HepG2 (cell line): ENCODE results near the gene HMCN1. TPM values are rescaled to one million over a fixed set of nuclear protein-coding genes. Genes with fewer than 3 reads are reported as not detected.

ENCODE experiments used
- ATAC-seq: fragments of 200-7000 bp; cut with Tn5 transposase; 3 replicates; pipeline ENCODE4 v1.9.1; 2020; ENCODE audit warnings: mild to moderate bottlenecking, moderate library complexity
- BruUV-seq: library from RNA; stranded (reverse); fragments of 400-500 nt; replicated peaks from 2 replicates; lab custom pipeline; 2021; lab: Mats Ljungman, UMichigan
- CTCF ChIA-PET: fragments of 300-600 bp; formaldehyde crosslinking; extraction: SDS; loops from one replicate; lab custom pipeline; 2021; ENCODE audit warnings: low total read pairs, inconsistent platforms, low intra/inter-chr PET ratio; lab: Yijun Ruan, JAX
- POLR2A ChIA-PET: fragments of 350-600 bp; sonication (Branson Sonifier 250); formaldehyde crosslinking; loops from one replicate; lab custom pipeline; 2020; ENCODE audit warnings: antibody characterized with exemption, inconsistent platforms; lab: Yijun Ruan, JAX
- DNase-seq: peaks from one replicate; pipeline ENCODE4 v3.0.0-alpha.2; 2015; ENCODE audit warnings: low spot score
- FAIRE-seq: peaks from 3 replicates; lab custom pipeline; 2011; peaks lifted over from hg19 to GRCh38; lab: Jason Lieb, UNC
- H2AFZ ChIP-seq: one replicate; pipeline ENCODE4 v1.6.1; 2011; ENCODE audit warnings: low read length, inconsistent platforms
- H3K27ac ChIP-seq: fragments of 300-600 bp; 3 replicates; pipeline ENCODE4 v1.8.0; 2011; ENCODE audit warnings: mixed run types, mild to moderate bottlenecking, mixed read lengths, low read length, inconsistent platforms; ENCODE audit not compliant: insufficient read depth; ENCODE audit errors: extremely low read length
- H3K27me3 ChIP-seq, 2 experiments: fragments of 200-600 bp in 1 of 2; 2 replicates in 1 of 2; 3 replicates in 1 of 2; pipeline versions ENCODE4 v1.6.0 to v1.8.0; 2011; ENCODE audit warnings: low read length in 2 of 2, mild to moderate bottlenecking in 2 of 2, moderate library complexity in 2 of 2, inconsistent platforms in 1 of 2; ENCODE audit not compliant: insufficient read depth in 2 of 2, control insufficient read depth in 1 of 2
- H3K36me3 ChIP-seq, 2 experiments: fragments of 200-600 bp in 1 of 2; replicated peaks in 1 of 2; 2 replicates in 1 of 2; 3 replicates in 1 of 2; pipeline versions ENCODE4 v1.5.1 to v1.8.0; 2011; ENCODE audit warnings: low read length in 2 of 2, inconsistent platforms in 1 of 2; ENCODE audit not compliant: insufficient read depth in 2 of 2, control insufficient read depth in 1 of 2
- H3K4me1 ChIP-seq: 2 replicates; pipeline ENCODE4 v1.5.1; 2012; ENCODE audit warnings: low read length, inconsistent platforms; ENCODE audit not compliant: insufficient read depth
- H3K4me2 ChIP-seq: 2 replicates; pipeline ENCODE4 v1.6.0; 2011; ENCODE audit warnings: low read depth, low read length, inconsistent platforms
- H3K4me3 ChIP-seq, 3 experiments: fragments of 200-600 bp in 1 of 3; sonication (generic), shearing (Covaris generic) in 1 of 3; replicated peaks in 1 of 3; 2 replicates each; pipeline ENCODE4 v1.5.1; 2011 to 2016; ENCODE audit warnings: low read length in 3 of 3, inconsistent platforms in 2 of 3, low read depth in 2 of 3, mild to moderate bottlenecking in 2 of 3, control low read depth in 1 of 3, mixed read lengths in 1 of 3; ENCODE audit not compliant: insufficient read depth in 1 of 3
- H3K79me2 ChIP-seq: one replicate; pipeline ENCODE4 v1.6.1; 2011; ENCODE audit warnings: low read length, inconsistent platforms; ENCODE audit not compliant: insufficient read depth
- H3K9ac ChIP-seq: 2 replicates; pipeline ENCODE4 v1.6.0; 2011; ENCODE audit warnings: mild to moderate bottlenecking, low read depth, low read length, inconsistent platforms; ENCODE audit not compliant: insufficient read depth
- H3K9me3 ChIP-seq: 2 replicates; pipeline ENCODE4 v1.5.1; 2012; ENCODE audit warnings: mild to moderate bottlenecking, low read length
- H4K20me1 ChIP-seq: 2 replicates; pipeline ENCODE4 v1.6.0; 2011; ENCODE audit warnings: inconsistent platforms, mild to moderate bottlenecking, low read length, moderate library complexity; ENCODE audit not compliant: insufficient read depth
- ADNP ChIP-seq: sonication (generic); formaldehyde crosslinking; IDR thresholded peaks from 2 replicates; pipeline ENCODE4 v1.4.0; 2020; ENCODE audit warnings: missing genetic modification reagents
- ATF1 ChIP-seq: IDR thresholded peaks from 2 replicates; pipeline ENCODE4 v1.6.1; 2016; ENCODE audit warnings: mild to moderate bottlenecking, control low read depth
- CREBL2 ChIP-seq: sonication (generic); formaldehyde crosslinking; IDR thresholded peaks from 2 replicates; pipeline ENCODE4 v1.8.1; 2023; ENCODE audit warnings: missing genetic modification reagents, mild to moderate bottlenecking, borderline replicate concordance
- DDIT3 ChIP-seq: sonication (generic); formaldehyde crosslinking; IDR thresholded peaks from 2 replicates; pipeline ENCODE4 v1.4.0; 2020; ENCODE audit warnings: mild to moderate bottlenecking, missing genetic modification reagents
- ETV5 ChIP-seq: IDR thresholded peaks from 2 replicates; pipeline ENCODE4 v1.6.1; 2018; ENCODE audit warnings: missing biosample characterization, missing genetic modification reagents, inconsistent platforms, borderline replicate concordance
- MIXL1 ChIP-seq: IDR thresholded peaks from 2 replicates; pipeline ENCODE4 v1.6.1; 2016
- PRMT3 ChIP-seq: sonication (generic); formaldehyde crosslinking; IDR thresholded peaks from 2 replicates; pipeline ENCODE4 v1.8.1; 2022; ENCODE audit warnings: low read depth, mild to moderate bottlenecking, moderate library complexity, missing genetic modification reagents, borderline replicate concordance
- RARG ChIP-seq: sonication (generic); formaldehyde crosslinking; IDR thresholded peaks from 2 replicates; pipeline ENCODE4 v1.4.0; 2020; ENCODE audit warnings: low read depth, mild to moderate bottlenecking, missing genetic modification reagents
- WIZ ChIP-seq: sonication (generic); formaldehyde crosslinking; IDR thresholded peaks from 2 replicates; pipeline ENCODE4 v1.5.1; 2020; ENCODE audit warnings: mild to moderate bottlenecking, missing genetic modification reagents
- ZBTB46 ChIP-seq: sonication (generic); formaldehyde crosslinking; IDR thresholded peaks from 2 replicates; pipeline ENCODE4 v1.4.0; 2020; ENCODE audit warnings: mild to moderate bottlenecking, missing genetic modification reagents, borderline replicate concordance
- ZNF33B ChIP-seq: sonication (generic); formaldehyde crosslinking; IDR thresholded peaks from 2 replicates; pipeline ENCODE4 v1.5.1; 2020; ENCODE audit warnings: mild to moderate bottlenecking, missing genetic modification reagents
- whole genome bisulfite sequencing: methylation state at CpG from one replicate; pipeline ENCODE4 v1.1.6; 2017; ENCODE audit warnings: low lambda C conversion rate; 5-methylcytosine and 5-hydroxymethylcytosine counted together
- in situ Hi-C: cut with HindIII; loops from 2 replicates; pipeline ENCODE4 v1.10.0; 2017; ENCODE audit warnings: low pct_unique_long_range_greater_than_20kb; ENCODE audit not compliant: extremely low pct_ligation_motif_present
- intact Hi-C: fragments of 100-400 bp; cut with micrococcal nuclease; formaldehyde crosslinking; loops from one replicate; pipeline ENCODE4 v1.10.0; 2022; ENCODE audit not compliant: unreplicated experiment
- polyA plus RNA-seq, 8 experiments: library from polyadenylated mRNA; depleted of rRNA in 3 of 8; stranded (reverse) in 7 of 8; unstranded in 1 of 8; fragments of >200 nt; fragmentation: Illumina TruSeq in 4 of 8; extraction: Trizol in 4 of 8; gene quantifications; 2 replicates each; pipeline versions ENCODE4 v1.2.1 to v1.2.3, GENCODE V29; 2011 to 2016; ENCODE audit warnings: low read depth in 4 of 8, missing spikeins in 1 of 8, mixed read lengths in 1 of 8; ENCODE audit not compliant: insufficient read depth in 1 of 8
- total RNA-seq, 5 experiments: library from RNA; depleted of rRNA; stranded (reverse); fragments of >200 nt; fragmentation: Illumina TruSeq; extraction: Trizol; gene quantifications; 2 replicates each; pipeline ENCODE4 v1.2.3, GENCODE V29; 2016; ENCODE audit warnings: low read depth in 1 of 5
- TF ChIP-seq, protein P1 (sequence below): sonication (generic); formaldehyde crosslinking; IDR thresholded peaks from 2 replicates; pipeline ENCODE4 v1.5.0; 2020; ENCODE audit warnings: mild to moderate bottlenecking, missing genetic modification reagents
- TF ChIP-seq, protein P2 (sequence below): sonication (generic); formaldehyde crosslinking; IDR thresholded peaks from 2 replicates; pipeline ENCODE4 v1.5.1; 2020; ENCODE audit warnings: missing genetic modification reagents, mild to moderate bottlenecking, borderline replicate concordance
- TF ChIP-seq, protein P3 (sequence below): sonication (generic); formaldehyde crosslinking; IDR thresholded peaks from 2 replicates; pipeline ENCODE4 v1.4.0; 2020; ENCODE audit warnings: missing genetic modification reagents

HMCN1 gene
- total and polyA plus RNA-seq, 2 of the 13 experiments (the other 11 are each of a cell fraction or from before 2014, with no cell fraction given): 0.03 TPM; not detected in 1

- TF ChIP-seq, protein P1, sequence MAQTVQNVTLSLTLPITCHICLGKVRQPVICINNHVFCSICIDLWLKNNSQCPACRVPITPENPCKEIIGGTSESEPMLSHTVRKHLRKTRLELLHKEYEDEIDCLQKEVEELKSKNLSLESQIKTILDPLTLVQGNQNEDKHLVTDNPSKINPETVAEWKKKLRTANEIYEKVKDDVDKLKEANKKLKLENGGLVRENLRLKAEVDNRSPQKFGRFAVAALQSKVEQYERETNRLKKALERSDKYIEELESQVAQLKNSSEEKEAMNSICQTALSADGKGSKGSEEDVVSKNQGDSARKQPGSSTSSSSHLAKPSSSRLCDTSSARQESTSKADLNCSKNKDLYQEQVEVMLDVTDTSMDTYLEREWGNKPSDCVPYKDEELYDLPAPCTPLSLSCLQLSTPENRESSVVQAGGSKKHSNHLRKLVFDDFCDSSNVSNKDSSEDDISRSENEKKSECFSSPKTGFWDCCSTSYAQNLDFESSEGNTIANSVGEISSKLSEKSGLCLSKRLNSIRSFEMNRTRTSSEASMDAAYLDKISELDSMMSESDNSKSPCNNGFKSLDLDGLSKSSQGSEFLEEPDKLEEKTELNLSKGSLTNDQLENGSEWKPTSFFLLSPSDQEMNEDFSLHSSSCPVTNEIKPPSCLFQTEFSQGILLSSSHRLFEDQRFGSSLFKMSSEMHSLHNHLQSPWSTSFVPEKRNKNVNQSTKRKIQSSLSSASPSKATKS (CRISPR knock-in tag): no peak
- TF ChIP-seq ZBTB46 (no peak), ATF1 (CRISPR knock-in tag) (no peak), ETV5 (CRISPR knock-in tag) (no peak), ZNF33B (CRISPR knock-in tag) (no peak)
- TF ChIP-seq, protein P2, sequence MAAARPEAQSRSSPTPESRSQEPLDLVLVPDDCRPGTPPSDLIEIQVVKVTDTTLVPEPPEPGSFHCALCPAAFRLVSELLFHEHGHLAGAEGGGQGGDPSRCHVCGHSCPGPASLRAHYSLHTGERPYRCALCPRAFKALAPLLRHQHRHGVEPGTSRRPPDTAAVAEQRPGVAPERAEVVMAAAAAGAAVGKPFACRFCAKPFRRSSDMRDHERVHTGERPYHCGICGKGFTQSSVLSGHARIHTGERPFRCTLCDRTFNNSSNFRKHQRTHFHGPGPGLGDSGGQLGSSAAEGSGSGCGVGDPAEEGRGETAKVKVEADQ (CRISPR knock-in tag): no peak
Measured at GRCh38 chr1:185906186-185906585, 172.0 kb downstream of the HMCN1 start (continued).

- Histone ChIP-seq H3K4me2 (no peak overlapping the region), H3K4me1 (no peaks in the 10 kb centered on the region), H3K4me3 (no peak overlapping the region), H3K27ac (no peak overlapping the region), H3K27me3 (no peaks in the 10 kb centered on the region), H3K9me3 (no peaks in the 10 kb centered on the region), H4K20me1 (no peaks in the 10 kb centered on the region), H3K79me2 (no peaks in the 10 kb centered on the region), H3K9ac (no peak overlapping the region), H3K36me3 (no peaks in the 10 kb centered on the region), H2AFZ (no peak overlapping the region)
- in situ Hi-C loops (no loop called here), intact Hi-C loops (no loop called here)
- ATAC-seq (no peak), DNase-seq (no peak), FAIRE-seq (no peak)
- BruUV-seq: no TSS peak
- POLR2A ChIA-PET: no interaction called here
- 5% methylated on average over 2 of the region's 2 CpGs for WGBS
- CTCF ChIA-PET: no interaction called here
- TF ChIP-seq DDIT3 (CRISPR knock-in tag): no peak
- TF ChIP-seq PRMT3 (CRISPR knock-in tag): no peak
- TF ChIP-seq RARG (CRISPR knock-in tag): no peak
- no peak for TF ChIP-seq CREBL2
- no peak for TF ChIP-seq MIXL1 (CRISPR knock-in tag)
- TF ChIP-seq WIZ: no peak
- TF ChIP-seq, protein P3, sequence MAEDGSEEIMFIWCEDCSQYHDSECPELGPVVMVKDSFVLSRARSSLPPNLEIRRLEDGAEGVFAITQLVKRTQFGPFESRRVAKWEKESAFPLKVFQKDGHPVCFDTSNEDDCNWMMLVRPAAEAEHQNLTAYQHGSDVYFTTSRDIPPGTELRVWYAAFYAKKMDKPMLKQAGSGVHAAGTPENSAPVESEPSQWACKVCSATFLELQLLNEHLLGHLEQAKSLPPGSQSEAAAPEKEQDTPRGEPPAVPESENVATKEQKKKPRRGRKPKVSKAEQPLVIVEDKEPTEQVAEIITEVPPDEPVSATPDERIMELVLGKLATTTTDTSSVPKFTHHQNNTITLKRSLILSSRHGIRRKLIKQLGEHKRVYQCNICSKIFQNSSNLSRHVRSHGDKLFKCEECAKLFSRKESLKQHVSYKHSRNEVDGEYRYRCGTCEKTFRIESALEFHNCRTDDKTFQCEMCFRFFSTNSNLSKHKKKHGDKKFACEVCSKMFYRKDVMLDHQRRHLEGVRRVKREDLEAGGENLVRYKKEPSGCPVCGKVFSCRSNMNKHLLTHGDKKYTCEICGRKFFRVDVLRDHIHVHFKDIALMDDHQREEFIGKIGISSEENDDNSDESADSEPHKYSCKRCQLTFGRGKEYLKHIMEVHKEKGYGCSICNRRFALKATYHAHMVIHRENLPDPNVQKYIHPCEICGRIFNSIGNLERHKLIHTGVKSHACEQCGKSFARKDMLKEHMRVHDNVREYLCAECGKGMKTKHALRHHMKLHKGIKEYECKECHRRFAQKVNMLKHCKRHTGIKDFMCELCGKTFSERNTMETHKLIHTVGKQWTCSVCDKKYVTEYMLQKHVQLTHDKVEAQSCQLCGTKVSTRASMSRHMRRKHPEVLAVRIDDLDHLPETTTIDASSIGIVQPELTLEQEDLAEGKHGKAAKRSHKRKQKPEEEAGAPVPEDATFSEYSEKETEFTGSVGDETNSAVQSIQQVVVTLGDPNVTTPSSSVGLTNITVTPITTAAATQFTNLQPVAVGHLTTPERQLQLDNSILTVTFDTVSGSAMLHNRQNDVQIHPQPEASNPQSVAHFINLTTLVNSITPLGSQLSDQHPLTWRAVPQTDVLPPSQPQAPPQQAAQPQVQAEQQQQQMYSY (CRISPR knock-in tag): no peak
- TF ChIP-seq ADNP (CRISPR knock-in tag): no peak
Measured at GRCh38 chr1:185907246-185907645, 173.1 kb downstream of the HMCN1 start.
